ENCODE measurements around the gene OXCT1. TPM values are rescaled to one million over a fixed set of nuclear protein-coding genes. Genes with fewer than 3 reads are reported as not detected.

OXCT1 gene
- total RNA-seq, 1 experiment from 2014 or later = 20.6 TPM

DNA sequence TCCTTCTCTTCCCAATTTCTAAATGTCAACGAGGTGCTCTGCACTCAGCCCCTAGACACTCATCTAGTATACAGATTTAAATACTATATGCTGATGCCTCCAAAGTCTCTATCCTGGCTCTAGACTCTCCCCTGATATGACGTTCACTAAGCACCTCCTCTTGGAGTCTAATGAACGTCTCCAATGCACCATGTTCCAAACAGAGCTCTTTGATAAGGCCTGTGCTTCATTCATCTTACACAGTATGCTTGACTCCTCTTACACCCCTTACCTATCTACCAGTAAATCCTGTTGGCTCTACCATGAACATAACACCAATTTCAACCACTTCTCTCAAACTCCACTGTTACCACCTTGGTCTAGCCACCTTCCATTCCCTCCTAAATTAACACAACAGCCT lies 25.7 kb downstream of the OXCT1 start:
- Mint-ChIP-seq H3K4me1 (no peaks in the 10 kb centered on the region), H3K36me3 (peaks cover 18% of the 10 kb centered on the region), H3K9me3 (peaks cover 6% of the 10 kb centered on the region), H3K4me3 (no peak overlapping the region), H3K27me3 (ENCODE audit: low read depth) (no peaks in the 10 kb centered on the region), H3K27ac (no peak overlapping the region)
- ChIA-PET POLR2A (no interaction called here), CTCF (interaction anchor here (1.0 to 3.4 kb wide), 4 partner anchors 12 to 137 kb away, joined by 3 to 34 read pairs (median 6); no protein-coding TSS in a partner anchor)
- ATAC-seq = no peak
- TF ChIP-seq NFYB (CRISPR knock-in tag; conservative IDR thresholded peaks at IDR 0.05; ENCODE audit: low read depth) = no peak
- no peak for TF ChIP-seq AFF4 (CRISPR knock-in tag; IDR thresholded peaks at IDR 0.05; ENCODE audit: borderline replicate concordance)
- TF ChIP-seq ZNF232 (CRISPR knock-in tag; IDR thresholded peaks at IDR 0.05) = no peak
- no peak for TF ChIP-seq NR2C2 (CRISPR knock-in tag; IDR thresholded peaks at IDR 0.05)
- TF ChIP-seq ZNF396 (CRISPR knock-in tag; IDR thresholded peaks at IDR 0.05; ENCODE audit: borderline replicate concordance) = no peak
- no peak for TF ChIP-seq ATF1 (CRISPR knock-in tag; IDR thresholded peaks at IDR 0.05)
- TF ChIP-seq HMGXB4 (CRISPR knock-in tag; IDR thresholded peaks at IDR 0.05) = no peak
- TF ChIP-seq, protein P1, sequence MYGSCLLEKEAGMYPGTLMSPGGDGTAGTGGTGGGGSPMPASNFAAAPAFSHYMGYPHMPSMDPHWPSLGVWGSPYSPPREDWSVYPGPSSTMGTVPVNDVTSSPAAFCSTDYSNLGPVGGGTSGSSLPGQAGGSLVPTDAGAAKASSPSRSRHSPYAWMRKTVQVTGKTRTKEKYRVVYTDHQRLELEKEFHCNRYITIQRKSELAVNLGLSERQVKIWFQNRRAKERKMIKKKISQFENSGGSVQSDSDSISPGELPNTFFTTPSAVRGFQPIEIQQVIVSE (CRISPR knock-in tag; IDR thresholded peaks at IDR 0.05; ENCODE audit: borderline replicate concordance) = no peak
- no peak for TF ChIP-seq ELF4 (CRISPR knock-in tag; IDR thresholded peaks at IDR 0.05; ENCODE audit: low read depth)
- TF ChIP-seq NR3C1 (CRISPR knock-in tag; conservative IDR thresholded peaks at IDR 0.05; ENCODE audit: low read depth) = no peak
- TF ChIP-seq AR (CRISPR knock-in tag; IDR thresholded peaks at IDR 0.05) = no peak
- no peak for TF ChIP-seq ZNF263 (CRISPR knock-in tag; IDR thresholded peaks at IDR 0.05; ENCODE audit: low read depth)
- TF ChIP-seq, protein P2, sequence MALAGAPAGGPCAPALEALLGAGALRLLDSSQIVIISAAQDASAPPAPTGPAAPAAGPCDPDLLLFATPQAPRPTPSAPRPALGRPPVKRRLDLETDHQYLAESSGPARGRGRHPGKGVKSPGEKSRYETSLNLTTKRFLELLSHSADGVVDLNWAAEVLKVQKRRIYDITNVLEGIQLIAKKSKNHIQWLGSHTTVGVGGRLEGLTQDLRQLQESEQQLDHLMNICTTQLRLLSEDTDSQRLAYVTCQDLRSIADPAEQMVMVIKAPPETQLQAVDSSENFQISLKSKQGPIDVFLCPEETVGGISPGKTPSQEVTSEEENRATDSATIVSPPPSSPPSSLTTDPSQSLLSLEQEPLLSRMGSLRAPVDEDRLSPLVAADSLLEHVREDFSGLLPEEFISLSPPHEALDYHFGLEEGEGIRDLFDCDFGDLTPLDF (CRISPR knock-in tag; IDR thresholded peaks at IDR 0.05) = no peak
- no peak for DNase-seq (ENCODE audit: low spot score)

Measured in WTC11 (cell line).